Activated CD4-positive, alpha-beta T cell treated with anti-CD3 and anti-CD28 coated beads, Interleukin-2, amount 10 ng/mL, durations not matched to agents 7 days and 5 days (primary cell): ENCODE measurements around the gene LGI1. TPM values are rescaled to one million over a fixed set of nuclear protein-coding genes. Genes with fewer than 3 reads are reported as not detected.

Source experiments
- CTCF ChIA-PET: fragments of 350-600 bp; sonication (Branson Sonifier 250); formaldehyde crosslinking; loops from one replicate; lab custom pipeline; 2021; ENCODE audit warnings: antibody characterized with exemption; lab: Charles Lee
- POLR2A ChIA-PET: fragments of 350-600 bp; sonication (Branson Sonifier 250); formaldehyde crosslinking; loops from one replicate; lab custom pipeline; 2021; ENCODE audit warnings: antibody characterized with exemption; lab: Charles Lee
- DNase-seq: peaks from one replicate; pipeline ENCODE4 v3.0.0-alpha.2; 2020
- H3K27ac Mint-ChIP-seq: one replicate; pipeline ENCODE4 v1.8.0; 2021; ENCODE audit warnings: mild to moderate bottlenecking, moderate library complexity, mixed read lengths
- H3K27me3 Mint-ChIP-seq: one replicate; pipeline ENCODE4 v1.8.0; 2021; ENCODE audit warnings: mixed read lengths
- H3K36me3 Mint-ChIP-seq: one replicate; pipeline ENCODE4 v1.8.0; 2021; ENCODE audit warnings: low read depth, mixed read lengths
- H3K4me1 Mint-ChIP-seq: one replicate; pipeline ENCODE4 v1.8.0; 2021; ENCODE audit warnings: mixed read lengths
- H3K4me3 Mint-ChIP-seq: one replicate; pipeline ENCODE4 v1.8.0; 2021; ENCODE audit warnings: mild to moderate bottlenecking, moderate library complexity, mixed read lengths
- H3K9me3 Mint-ChIP-seq: one replicate; pipeline ENCODE4 v1.8.0; 2021; ENCODE audit warnings: mixed read lengths
- total RNA-seq, 2 experiments: library from RNA; stranded (reverse); gene quantifications; one replicate each; pipeline ENCODE4 v1.2.3, GENCODE V29; 2021

The LGI1 gene
- total RNA-seq, 2 experiments from 2014 or later = not detected

DNA sequence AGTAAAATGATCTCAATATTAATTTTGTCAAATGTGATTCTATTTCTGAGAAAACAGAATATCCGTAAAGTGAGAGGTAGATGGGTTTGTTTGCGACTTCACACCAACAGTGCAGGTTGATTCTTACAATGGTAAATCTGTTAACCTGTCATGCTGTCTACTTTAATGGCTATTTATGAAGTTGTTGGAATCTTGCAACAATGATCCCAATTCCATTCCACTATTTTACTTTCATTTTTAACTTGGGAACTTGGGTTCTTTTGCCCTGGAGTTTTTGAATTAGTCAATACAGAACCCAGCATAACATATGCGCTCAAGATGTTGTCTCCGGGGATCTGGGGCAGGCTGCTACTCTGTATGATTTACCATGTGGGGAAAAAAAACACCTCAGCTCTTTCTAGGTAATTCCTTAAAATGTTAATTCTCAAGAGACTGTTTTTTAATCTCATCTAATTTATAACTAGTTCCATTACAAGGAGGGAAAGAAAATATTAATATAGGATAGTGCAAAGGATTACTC lies 1.2 kb downstream of the LGI1 start:
- ChIA-PET CTCF (no interaction called here), POLR2A (no interaction called here)
- no peak overlapping the region for H3K27ac Mint-ChIP-seq
- no peak for DNase-seq
- H3K4me3 Mint-ChIP-seq = no peak overlapping the region
- no peaks in the 10 kb centered on the region for H3K4me1 Mint-ChIP-seq
- no peaks in the 10 kb centered on the region for H3K9me3 Mint-ChIP-seq
- no peaks in the 10 kb centered on the region for H3K36me3 Mint-ChIP-seq
- peaks cover 48% of the 10 kb centered on the region for H3K27me3 Mint-ChIP-seq

DNA sequence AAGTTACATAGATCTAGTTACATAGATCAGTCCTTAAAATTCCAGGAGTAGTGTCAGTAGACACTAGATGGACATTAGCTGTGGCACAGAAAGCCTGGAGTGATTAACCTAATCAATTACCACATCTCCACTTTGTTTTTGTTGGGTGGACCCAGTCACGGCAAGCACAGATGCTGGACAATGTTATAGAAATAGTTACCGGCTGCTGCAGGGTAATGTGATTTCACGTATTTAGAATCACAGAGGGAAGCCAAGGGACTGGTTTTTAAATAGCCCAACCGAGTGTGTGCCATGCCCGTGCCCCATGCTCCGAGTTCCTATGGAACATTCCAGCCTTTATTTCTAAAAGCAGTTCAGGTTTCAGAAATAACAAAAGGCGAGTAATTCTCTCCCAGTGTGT lies 2.8 kb downstream of the LGI1 start:
- DNase-seq = no peak
- no peak overlapping the region for H3K27ac Mint-ChIP-seq
- H3K4me1 Mint-ChIP-seq = no peaks in the 10 kb centered on the region
- CTCF ChIA-PET = no interaction called here
- POLR2A ChIA-PET = no interaction called here
- no peaks in the 10 kb centered on the region for H3K36me3 Mint-ChIP-seq
- H3K4me3 Mint-ChIP-seq = no peak overlapping the region
- H3K9me3 Mint-ChIP-seq = no peaks in the 10 kb centered on the region
- H3K27me3 Mint-ChIP-seq = peaks cover 48% of the 10 kb centered on the region

- POLR2A ChIA-PET = no interaction called here
- Mint-ChIP-seq H3K4me3 (no peak overlapping the region), H3K36me3 (no peaks in the 10 kb centered on the region), H3K27me3 (peaks cover 38% of the 10 kb centered on the region), H3K4me1 (no peaks in the 10 kb centered on the region), H3K27ac (no peak overlapping the region), H3K9me3 (no peaks in the 10 kb centered on the region)
- CTCF ChIA-PET = no interaction called here
- no peak for DNase-seq
These were observed 5.2 kb downstream of the LGI1 start for GRCh38 chr10:93762979-93763391.

DNA sequence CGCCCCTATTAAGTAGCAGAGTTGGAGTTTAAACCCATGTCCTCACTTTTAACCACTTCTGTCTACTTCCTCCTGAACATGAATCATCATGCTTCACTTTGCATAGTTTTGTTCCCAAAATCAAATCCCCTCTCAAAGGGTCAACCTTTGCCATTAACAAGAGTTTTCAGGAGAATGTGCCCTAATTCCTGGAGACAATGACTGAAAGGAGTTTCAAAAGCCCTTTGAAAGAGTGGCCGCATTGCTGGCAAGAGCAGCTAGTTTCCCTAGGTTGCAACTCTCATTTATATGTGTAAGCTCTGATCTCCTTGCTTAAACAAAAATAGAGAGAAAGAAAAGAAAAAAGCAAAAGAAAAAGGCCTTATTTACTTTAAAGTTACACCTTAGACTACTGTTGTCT lies 9.2 kb downstream of the LGI1 start:
- no peaks in the 10 kb centered on the region for H3K36me3 Mint-ChIP-seq
- no peak overlapping the region for H3K27ac Mint-ChIP-seq
- ChIA-PET CTCF (no interaction called here), POLR2A (no interaction called here)
- no peaks in the 10 kb centered on the region for H3K4me1 Mint-ChIP-seq
- H3K4me3 Mint-ChIP-seq = no peak overlapping the region
- no peaks in the 10 kb centered on the region for H3K9me3 Mint-ChIP-seq
- peaks cover 25% of the 10 kb centered on the region for H3K27me3 Mint-ChIP-seq
- DNase-seq = no peak

GRCh38 chr10:93767724-93768399 lies 10.1 kb downstream of the LGI1 start:
- Mint-ChIP-seq H3K27ac (no peak overlapping the region), H3K9me3 (no peaks in the 10 kb centered on the region), H3K36me3 (no peaks in the 10 kb centered on the region), H3K4me3 (no peak overlapping the region), H3K4me1 (no peaks in the 10 kb centered on the region), H3K27me3 (peaks cover 20% of the 10 kb centered on the region)
- ChIA-PET CTCF (interaction anchor here (1.1 kb wide), 1 partner anchor 24 kb away, joined by 3 read pairs; no protein-coding TSS in a partner anchor), POLR2A (interaction anchor here (0.5 kb wide), 1 partner anchor 1507 kb away, joined by 6 read pairs; no protein-coding TSS in a partner anchor)
- no peak for DNase-seq

GRCh38 chr10:93768892-93769291 lies 11.2 kb downstream of the LGI1 start:
- Mint-ChIP-seq H3K27ac (no peak overlapping the region), H3K27me3 (peaks cover 14% of the 10 kb centered on the region), H3K36me3 (no peaks in the 10 kb centered on the region), H3K9me3 (no peaks in the 10 kb centered on the region), H3K4me3 (no peak overlapping the region), H3K4me1 (no peaks in the 10 kb centered on the region)
- ChIA-PET POLR2A (no interaction called here), CTCF (interaction anchor here (1.0 kb wide), 1 partner anchor 18 kb away, joined by 3 read pairs; no protein-coding TSS in a partner anchor)
- DNase-seq = no peak

DNA sequence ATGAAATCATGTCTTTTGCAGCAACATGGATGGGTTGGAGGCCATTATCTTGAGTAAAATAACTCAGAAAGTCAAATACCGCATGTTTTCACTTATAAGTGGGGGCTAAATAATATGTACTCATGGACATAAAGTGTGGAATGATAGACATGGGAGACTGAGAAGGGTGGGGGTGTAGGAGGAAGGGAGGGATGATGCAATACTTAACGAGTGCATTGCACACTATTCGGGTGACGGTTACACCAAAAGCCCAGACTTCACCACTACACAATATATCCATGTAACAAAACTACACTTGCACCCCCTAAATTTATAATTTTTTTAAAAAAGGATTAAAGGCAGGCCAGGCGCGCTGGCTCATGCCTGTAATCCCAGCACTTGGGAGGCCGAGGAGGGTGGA lies 13.6 kb downstream of the LGI1 start:
- H3K9me3 Mint-ChIP-seq = no peaks in the 10 kb centered on the region
- H3K27ac Mint-ChIP-seq = no peak overlapping the region
- POLR2A ChIA-PET = no interaction called here
- CTCF ChIA-PET = no interaction called here
- H3K27me3 Mint-ChIP-seq = peaks cover 19% of the 10 kb centered on the region
- H3K4me3 Mint-ChIP-seq = no peak overlapping the region
- no peak for DNase-seq
- no peaks in the 10 kb centered on the region for H3K36me3 Mint-ChIP-seq
- H3K4me1 Mint-ChIP-seq = no peaks in the 10 kb centered on the region

DNA sequence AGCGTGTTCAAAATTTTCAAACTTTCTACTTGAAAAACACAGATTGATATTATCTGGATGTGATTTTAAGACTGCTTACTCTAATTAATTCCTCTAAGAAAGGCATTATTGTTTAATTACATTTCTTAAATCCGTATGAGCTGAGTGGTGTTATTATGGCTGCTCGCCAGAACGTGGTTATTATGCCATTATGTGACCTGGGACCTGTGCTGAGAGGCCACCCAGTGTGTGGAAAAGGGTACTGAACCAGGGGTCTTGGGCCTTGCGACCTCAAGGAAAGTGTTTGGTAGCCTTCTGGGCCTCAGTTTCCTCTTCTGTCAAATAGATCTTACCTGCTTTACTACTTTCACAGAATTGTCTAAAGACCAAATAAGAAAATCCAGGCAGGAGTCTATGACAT lies 15.4 kb downstream of the LGI1 start:
- Mint-ChIP-seq H3K9me3 (no peaks in the 10 kb centered on the region), H3K27ac (no peak overlapping the region), H3K4me3 (no peak overlapping the region), H3K36me3 (no peaks in the 10 kb centered on the region), H3K4me1 (no peaks in the 10 kb centered on the region), H3K27me3 (peaks cover 15% of the 10 kb centered on the region)
- POLR2A ChIA-PET = no interaction called here
- CTCF ChIA-PET = no interaction called here
- no peak for DNase-seq

DNA sequence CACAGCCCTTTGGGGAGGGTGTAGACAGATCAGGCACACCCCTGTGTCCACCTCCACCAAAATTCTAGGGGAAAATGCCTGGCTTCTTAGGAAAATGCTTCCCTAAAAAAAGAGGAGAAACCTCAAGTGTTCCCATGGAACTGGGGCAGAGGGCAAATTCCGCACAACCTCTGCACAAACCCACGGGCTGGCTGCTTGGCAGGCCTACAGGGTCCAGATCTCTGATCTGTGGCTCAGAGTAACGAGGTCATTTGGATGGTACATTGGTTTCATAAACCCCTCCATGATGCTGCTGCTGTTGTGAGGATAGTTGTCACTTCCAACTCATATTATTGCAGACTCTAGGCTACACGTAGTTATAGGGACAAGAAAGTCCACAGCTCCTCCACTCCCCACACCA lies 16.0 kb downstream of the LGI1 start:
- no peak for DNase-seq
- H3K27ac Mint-ChIP-seq = no peak overlapping the region
- no peak overlapping the region for H3K4me3 Mint-ChIP-seq
- CTCF ChIA-PET = no interaction called here
- no peaks in the 10 kb centered on the region for H3K9me3 Mint-ChIP-seq
- H3K4me1 Mint-ChIP-seq = no peaks in the 10 kb centered on the region
- no peaks in the 10 kb centered on the region for H3K36me3 Mint-ChIP-seq
- POLR2A ChIA-PET = no interaction called here
- peaks cover 21% of the 10 kb centered on the region for H3K27me3 Mint-ChIP-seq

DNA sequence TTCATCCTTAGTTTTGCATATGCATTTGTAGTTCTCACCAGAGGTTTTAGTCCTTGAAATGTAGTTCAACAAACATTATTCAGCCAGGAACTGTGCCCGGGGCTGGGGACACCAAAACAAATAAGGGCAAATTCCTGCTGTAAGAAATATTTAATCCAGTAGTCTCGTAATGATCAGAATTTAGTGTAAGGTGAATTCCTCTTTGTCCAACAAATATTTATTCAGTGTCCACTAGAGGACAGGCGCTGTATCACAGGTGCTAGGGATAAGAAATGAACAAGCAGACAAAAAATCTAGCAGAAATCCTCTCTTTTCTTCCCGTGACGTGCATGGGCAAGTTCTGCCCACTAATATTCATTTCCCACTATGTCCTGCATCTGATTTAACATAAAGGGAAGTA lies 17.6 kb downstream of the LGI1 start:
- Mint-ChIP-seq H3K9me3 (no peaks in the 10 kb centered on the region), H3K36me3 (no peaks in the 10 kb centered on the region), H3K27me3 (peaks cover 18% of the 10 kb centered on the region), H3K4me1 (no peaks in the 10 kb centered on the region), H3K4me3 (no peak overlapping the region), H3K27ac (no peak overlapping the region)
- DNase-seq = no peak
- CTCF ChIA-PET = no interaction called here
- POLR2A ChIA-PET = no interaction called here

- CTCF ChIA-PET = no interaction called here
- no peak for DNase-seq
- no peak overlapping the region for H3K27ac Mint-ChIP-seq
These were observed 19.4 kb downstream of the LGI1 start for GRCh38 chr10:93777092-93777491.

DNA sequence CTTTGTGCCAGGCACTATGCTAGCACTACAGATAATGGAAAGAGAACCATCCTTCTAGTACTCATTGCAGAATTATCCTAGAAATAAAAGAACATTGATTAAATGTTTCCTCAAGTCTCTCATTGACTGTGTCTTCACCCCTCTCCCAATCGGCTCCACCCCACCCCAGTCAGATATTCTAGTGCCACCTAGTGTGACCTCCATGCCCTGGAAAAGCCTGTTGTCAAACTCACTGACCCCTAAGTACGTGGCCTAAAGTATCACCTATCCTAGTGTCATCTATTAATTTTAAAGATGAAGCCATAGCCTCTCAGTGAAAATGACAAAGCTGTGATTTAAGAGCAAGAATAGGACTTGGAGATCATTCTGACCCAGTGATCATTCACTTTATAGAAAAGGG lies 26.3 kb downstream of the LGI1 start:
- H3K36me3 Mint-ChIP-seq = no peaks in the 10 kb centered on the region
- H3K9me3 Mint-ChIP-seq = no peaks in the 10 kb centered on the region
- POLR2A ChIA-PET = no interaction called here
- CTCF ChIA-PET = no interaction called here
- no peak overlapping the region for H3K4me3 Mint-ChIP-seq
- no peaks in the 10 kb centered on the region for H3K4me1 Mint-ChIP-seq
- no peak for DNase-seq
- peaks cover 3% of the 10 kb centered on the region for H3K27me3 Mint-ChIP-seq
- H3K27ac Mint-ChIP-seq = no peak overlapping the region

More at GRCh38 chr10:93777092-93777491, 19.4 kb downstream of the LGI1 start:
- POLR2A ChIA-PET = no interaction called here
- Mint-ChIP-seq H3K4me1 (no peaks in the 10 kb centered on the region), H3K27me3 (peaks cover 18% of the 10 kb centered on the region), H3K36me3 (no peaks in the 10 kb centered on the region), H3K9me3 (no peaks in the 10 kb centered on the region), H3K4me3 (no peak overlapping the region)

GRCh38 chr10:93788413-93789208 lies 30.9 kb downstream of the LGI1 start:
- no peak for DNase-seq
- CTCF ChIA-PET = no interaction called here
- POLR2A ChIA-PET = no interaction called here
- Mint-ChIP-seq H3K36me3 (no peaks in the 10 kb centered on the region), H3K27ac (no peak overlapping the region), H3K4me1 (no peaks in the 10 kb centered on the region), H3K4me3 (no peak overlapping the region), H3K27me3 (peaks cover 10% of the 10 kb centered on the region), H3K9me3 (no peaks in the 10 kb centered on the region)
